Kidney epithelial cell (primary cell): ENCODE measurements around the gene TFPT. TPM values are rescaled to one million over a fixed set of nuclear protein-coding genes. Genes with fewer than 3 reads are reported as not detected.

Experiments used
- DNase-seq: peaks from one replicate; pipeline ENCODE4 v3.0.0-alpha.2; 2010; ENCODE audit warnings: low read depth
- H3K27me3 ChIP-seq: 2 replicates; pipeline ENCODE4 v1.6.0; 2011; ENCODE audit warnings: low read length; ENCODE audit not compliant: control insufficient read depth, insufficient read depth
- H3K36me3 ChIP-seq: 2 replicates; pipeline ENCODE4 v1.5.1; 2011; ENCODE audit warnings: low read length; ENCODE audit not compliant: control insufficient read depth, insufficient read depth
- H3K4me3 ChIP-seq: 2 replicates; pipeline ENCODE4 v1.5.1; 2011; ENCODE audit warnings: low read depth, mild to moderate bottlenecking, control low read depth, low read length
- CTCF ChIP-seq: IDR thresholded peaks from 2 replicates; pipeline ENCODE4 v1.5.1; 2011; ENCODE audit warnings: mild to moderate bottlenecking, moderate library complexity, low read length, control low read depth, inconsistent platforms; ENCODE audit not compliant: insufficient read depth, poor library complexity, severe bottlenecking
- total RNA-seq: library from RNA; depleted of rRNA; stranded (reverse); fragments of >200 nt; gene quantifications from 2 replicates; pipeline ENCODE4 v1.2.3, GENCODE V29; 2015

The TFPT gene
- total RNA-seq, 1 donor from 2014 or later = 31.0 TPM

DNA sequence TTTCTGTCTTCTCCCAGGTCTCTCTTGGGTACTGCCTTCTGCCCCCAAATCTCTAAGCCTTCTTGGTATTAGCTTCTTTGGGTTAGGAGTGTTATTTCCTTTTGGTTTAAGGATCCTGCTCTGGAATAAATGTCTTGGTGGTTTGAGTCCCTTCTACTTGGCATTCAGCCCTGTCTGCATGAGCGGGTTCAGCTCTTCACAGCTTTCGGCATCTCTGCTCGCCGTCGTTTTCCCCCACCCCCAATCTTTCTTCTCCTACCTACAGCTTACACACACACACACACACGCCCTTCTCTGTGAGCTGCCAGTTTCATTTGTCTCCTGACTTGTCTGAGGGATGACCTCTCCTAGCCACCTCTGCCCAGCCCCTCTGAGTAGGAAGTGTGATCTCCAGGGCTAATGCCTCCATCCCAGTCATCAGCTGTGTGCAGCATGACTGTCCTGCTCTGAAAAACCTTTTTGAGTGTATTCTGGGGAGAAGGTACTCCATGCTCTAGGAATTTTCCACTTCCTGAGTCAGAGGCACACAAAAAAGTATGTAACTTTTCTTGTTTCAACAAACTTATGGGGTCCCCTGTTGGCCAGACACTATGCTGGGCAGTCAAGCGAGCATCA, 26.8 kb upstream of the TFPT start:
- peaks cover 1% of the 10 kb centered on the region for H3K36me3 ChIP-seq
- DNase-seq = no peak
- no peak overlapping the region for H3K4me3 ChIP-seq
- no peaks in the 10 kb centered on the region for H3K27me3 ChIP-seq
- no peak for TF ChIP-seq CTCF

DNA sequence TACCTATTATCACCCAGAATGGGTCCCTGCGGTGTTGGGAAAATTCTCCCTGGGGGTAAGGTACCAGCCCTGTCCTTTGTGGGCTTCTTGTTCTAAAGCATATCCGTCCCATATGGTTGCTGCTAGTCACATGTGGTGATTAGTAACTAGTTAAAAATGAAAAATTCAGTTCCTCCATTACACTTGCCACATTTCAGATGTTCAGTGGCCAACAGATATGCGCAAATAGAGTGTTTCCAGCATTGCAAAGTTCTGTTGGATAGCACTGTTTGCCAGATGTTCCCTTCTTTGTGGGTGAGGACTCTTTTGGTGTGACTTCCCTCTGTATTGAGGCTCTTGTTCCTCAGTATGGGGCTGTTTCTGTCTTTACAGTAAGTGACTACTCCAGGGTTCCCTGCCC, 25.9 kb upstream of the TFPT start:
- DNase-seq = no peak
- TF ChIP-seq CTCF = no peak
- no peak overlapping the region for H3K4me3 ChIP-seq
- no peaks in the 10 kb centered on the region for H3K27me3 ChIP-seq
- H3K36me3 ChIP-seq = peaks cover 1% of the 10 kb centered on the region

- TF ChIP-seq CTCF = no peak
- H3K36me3 ChIP-seq = peaks cover 1% of the 10 kb centered on the region
- peak overlapping the region; percentile 92 for H3K4me3 ChIP-seq
- H3K27me3 ChIP-seq = no peaks in the 10 kb centered on the region
- DNase-seq = no peak
Measured at GRCh38 chr19:54138489-54139256, 23.2 kb upstream of the TFPT start.

DNA sequence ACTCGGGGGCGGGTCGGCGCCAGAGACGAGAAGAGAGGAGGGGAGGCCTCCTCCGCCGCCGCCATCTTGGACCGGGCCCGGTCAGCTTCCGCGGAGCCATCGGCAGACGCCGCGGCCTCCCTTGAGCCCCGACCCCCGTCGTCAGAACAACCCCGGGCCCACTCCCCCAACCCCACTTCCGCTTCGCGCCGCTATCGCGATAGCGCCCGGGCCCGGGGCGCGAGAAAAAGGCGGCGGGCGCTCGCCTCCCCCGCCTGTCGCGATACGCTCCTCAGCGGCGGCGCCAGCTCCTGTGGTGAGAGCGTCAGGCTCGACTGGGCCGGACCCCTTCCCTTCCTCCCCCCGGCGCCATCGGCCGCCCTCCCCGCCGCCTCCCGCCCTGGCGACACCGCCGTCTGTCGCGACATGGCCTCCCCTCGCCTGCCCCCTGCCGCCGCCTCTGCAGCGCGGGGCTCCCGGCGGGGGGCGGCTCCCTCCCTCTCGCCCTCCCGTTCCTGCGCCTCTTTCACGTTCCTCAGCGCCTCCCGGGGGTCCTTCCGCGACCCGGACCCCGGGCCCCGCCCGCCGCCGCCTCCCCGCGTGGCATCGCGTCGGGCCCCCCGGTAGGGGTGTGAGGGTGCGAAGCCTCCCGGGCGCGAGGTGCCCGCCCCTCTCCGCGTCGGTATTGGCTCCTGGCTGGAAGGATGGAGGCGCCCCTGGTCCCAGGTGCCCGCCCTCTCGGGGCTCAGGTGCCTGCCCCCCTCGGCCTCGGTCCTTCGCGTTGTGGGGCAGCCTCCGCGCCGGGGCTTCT, 22.4 kb upstream of the TFPT start, which contains the start of gene CNOT3:
Gene CNOT3, plus strand, starts transcription at position 64 of the 790 bp plus-strand sequence. CDS start 5,217 bp downstream, outside the sequence.
- H3K4me3 ChIP-seq = peak within 1 kb of the TSS; percentile 92
- no peaks in the 10 kb centered on the region for H3K27me3 ChIP-seq
- DNase-seq = no peak
- no peak for TF ChIP-seq CTCF
- H3K36me3 ChIP-seq = peaks cover 1% of the 10 kb centered on the region

GRCh38 chr19:54136864-54137698, 21.6 kb upstream of the TFPT start:
- DNase-seq = peak; percentile 100
- no peak for TF ChIP-seq CTCF

More at GRCh38 chr19:54136864-54137698, 21.6 kb upstream of the TFPT start:
- peak overlapping the region; percentile 92 for H3K4me3 ChIP-seq
- no peaks in the 10 kb centered on the region for H3K36me3 ChIP-seq
- H3K27me3 ChIP-seq = no peaks in the 10 kb centered on the region
